ENCODE results near the gene TNC. TPM values are rescaled to one million over a fixed set of nuclear protein-coding genes. Genes with fewer than 3 reads are reported as not detected.

The TNC gene
- 1,000 to 10,000 TPM in 1 of 2 donors, 100 to 1,000 TPM in 1; 117 to 1,047 TPM for total RNA-seq
- 10 to 100 TPM in 1 of 2 donors, 1 to 10 TPM in 1; 8.5 to 88.4 TPM for polyA plus RNA-seq
- long read RNA-seq, donor 1, partial matches to known transcripts: 461 of 724 reads
- long read RNA-seq, donor 1, other reads (novel, unspliced or antisense): 263 of 724 reads
- long read RNA-seq, donor 2, full-length matches to known transcripts: 2 of 87 reads
- long read RNA-seq, donor 2, partial matches to known transcripts: 50 of 87 reads
- long read RNA-seq, donor 2, other reads (novel, unspliced or antisense): 35 of 87 reads

- H3K27ac ChIP-seq (ENCODE audit: low read depth in 1 of 2, low read length in 2 of 2): peak within 1 kb of the TSS; percentile 52 to 55
- intact Hi-C loops (cut with DNase I): loop anchor here in 1 of 2 donors (5.0 to 10.0 kb wide), 2 partner anchors 39 to 53 kb away; no protein-coding TSS in a partner anchor
- H3K4me3 ChIP-seq (ENCODE audit: low read length in 2 of 2): peak within 1 kb of the TSS; percentile 9 to 84
- 0 to 1% methylated on average over 37 of the region's 37 CpGs for WGBS, 2 donors
- no peaks in the 10 kb centered on the region for H3K4me1 ChIP-seq (ENCODE audit: control insufficient read depth in 1 of 2, insufficient read depth in 2 of 2, low read length in 2 of 2)
- ATAC-seq (ENCODE audit: low FRiP score) (peak; percentile 79), DNase-seq (peak; percentile 80 to 89)
- no peaks in the 10 kb centered on the region for H3K9me3 ChIP-seq (ENCODE audit: control insufficient read depth, low read length)
- H3K27me3 ChIP-seq (ENCODE audit: control insufficient read depth in 1 of 2, insufficient read depth in 2 of 2, low read length in 1 of 2): peaks cover 0 to 1% of the 10 kb centered on the region in 2 donors
- H3K36me3 ChIP-seq (ENCODE audit: control insufficient read depth in 1 of 2, insufficient read depth in 2 of 2, low read length in 1 of 2): no peaks in the 10 kb centered on the region
Observed at GRCh38 chr9:115117999-115118878, at the start of gene TNC. Gene TNC (minus strand): TSS chr9:115118157. CDS start chr9:115091018, 27,139 bp downstream.

- no peak for DNase-seq
- H3K4me1 ChIP-seq (ENCODE audit: control insufficient read depth in 1 of 2, insufficient read depth in 2 of 2, low read length in 2 of 2): no peaks in the 10 kb centered on the region
- no peaks in the 10 kb centered on the region for H3K9me3 ChIP-seq (ENCODE audit: control insufficient read depth, low read length)
- WGBS, 2 donors: 52 to 69% methylated on average over 3 of the region's 3 CpGs
- H3K4me3 ChIP-seq (ENCODE audit: low read length in 2 of 2): no peak overlapping the region
- H3K27ac ChIP-seq (ENCODE audit: low read depth in 1 of 2, low read length in 2 of 2): no peak overlapping the region
- intact Hi-C loops (cut with DNase I): no loop called here
- no peaks in the 10 kb centered on the region for H3K36me3 ChIP-seq (ENCODE audit: control insufficient read depth in 1 of 2, insufficient read depth in 2 of 2, low read length in 1 of 2)
- no peaks in the 10 kb centered on the region for H3K27me3 ChIP-seq (ENCODE audit: control insufficient read depth in 1 of 2, insufficient read depth in 2 of 2, low read length in 1 of 2)
- ATAC-seq (ENCODE audit: low FRiP score): no peak
Observed at GRCh38 chr9:115167175-115167574, 49.2 kb upstream of the TNC start.

- no peak for DNase-seq
- H3K27ac ChIP-seq (ENCODE audit: low read depth in 1 of 2, low read length in 2 of 2): no peak overlapping the region
Observed at GRCh38 chr9:115165233-115165632, 47.3 kb upstream of the TNC start.

GRCh38 chr9:115164511-115164974 is 46.6 kb upstream of the TNC start:
- WGBS, 2 donors: 34 to 41% methylated on average over 3 of the region's 3 CpGs
- no peak overlapping the region for H3K4me3 ChIP-seq (ENCODE audit: low read length in 2 of 2)
- intact Hi-C loops (cut with DNase I): loop anchor here in 1 of 2 donors (5.0 kb wide), 1 partner anchor 38 kb away; no protein-coding TSS in a partner anchor
- H3K27me3 ChIP-seq (ENCODE audit: control insufficient read depth in 1 of 2, insufficient read depth in 2 of 2, low read length in 1 of 2): no peaks in the 10 kb centered on the region
- no peaks in the 10 kb centered on the region for H3K36me3 ChIP-seq (ENCODE audit: control insufficient read depth in 1 of 2, insufficient read depth in 2 of 2, low read length in 1 of 2)
- H3K4me1 ChIP-seq (ENCODE audit: control insufficient read depth in 1 of 2, insufficient read depth in 2 of 2, low read length in 2 of 2): no peaks in the 10 kb centered on the region
- no peaks in the 10 kb centered on the region for H3K9me3 ChIP-seq (ENCODE audit: control insufficient read depth, low read length)
- no peak overlapping the region for H3K27ac ChIP-seq (ENCODE audit: low read depth in 1 of 2, low read length in 2 of 2)
- DNase-seq (peak in 1 of 2 donors; percentile 70), ATAC-seq (ENCODE audit: low FRiP score) (no peak)

More at GRCh38 chr9:115165233-115165632, 47.3 kb upstream of the TNC start:
- Histone ChIP-seq H3K36me3 (ENCODE audit: control insufficient read depth in 1 of 2, insufficient read depth in 2 of 2, low read length in 1 of 2) (no peaks in the 10 kb centered on the region), H3K4me3 (ENCODE audit: low read length in 2 of 2) (no peak overlapping the region), H3K4me1 (ENCODE audit: control insufficient read depth in 1 of 2, insufficient read depth in 2 of 2, low read length in 2 of 2) (no peaks in the 10 kb centered on the region), H3K27me3 (ENCODE audit: control insufficient read depth in 1 of 2, insufficient read depth in 2 of 2, low read length in 1 of 2) (no peaks in the 10 kb centered on the region), H3K9me3 (ENCODE audit: control insufficient read depth, low read length) (no peaks in the 10 kb centered on the region)
- intact Hi-C loops (cut with DNase I): no loop called here
- ATAC-seq (ENCODE audit: low FRiP score): no peak

- H3K4me3 ChIP-seq (ENCODE audit: low read length in 2 of 2): no peak overlapping the region
- ATAC-seq (ENCODE audit: low FRiP score): no peak
- 97 to 100% methylated on average over 1 of the region's 1 CpG for WGBS, 2 donors
- H3K36me3 ChIP-seq (ENCODE audit: control insufficient read depth in 1 of 2, insufficient read depth in 2 of 2, low read length in 1 of 2): no peaks in the 10 kb centered on the region
- no peak overlapping the region for H3K27ac ChIP-seq (ENCODE audit: low read depth in 1 of 2, low read length in 2 of 2)
- H3K4me1 ChIP-seq (ENCODE audit: control insufficient read depth in 1 of 2, insufficient read depth in 2 of 2, low read length in 2 of 2): peaks cover 0 to 1% of the 10 kb centered on the region in 2 donors
- intact Hi-C loops (cut with DNase I): loop anchor here in 1 of 2 donors (5.0 kb wide), 1 partner anchor 39 kb away; no protein-coding TSS in a partner anchor
- no peaks in the 10 kb centered on the region for H3K9me3 ChIP-seq (ENCODE audit: control insufficient read depth, low read length)
- no peak for DNase-seq
- no peaks in the 10 kb centered on the region for H3K27me3 ChIP-seq (ENCODE audit: control insufficient read depth in 1 of 2, insufficient read depth in 2 of 2, low read length in 1 of 2)
Observed at GRCh38 chr9:115162946-115163345, 45.0 kb upstream of the TNC start.

- DNase-seq (no peak), ATAC-seq (ENCODE audit: low FRiP score) (no peak)
- H3K4me1 ChIP-seq (ENCODE audit: control insufficient read depth in 1 of 2, insufficient read depth in 2 of 2, low read length in 2 of 2): peaks cover 4 to 6% of the 10 kb centered on the region in 2 donors
- H3K4me3 ChIP-seq (ENCODE audit: low read length in 2 of 2): no peak overlapping the region
- H3K36me3 ChIP-seq (ENCODE audit: control insufficient read depth in 1 of 2, insufficient read depth in 2 of 2, low read length in 1 of 2): no peaks in the 10 kb centered on the region
- no peaks in the 10 kb centered on the region for H3K9me3 ChIP-seq (ENCODE audit: control insufficient read depth, low read length)
- H3K27me3 ChIP-seq (ENCODE audit: control insufficient read depth in 1 of 2, insufficient read depth in 2 of 2, low read length in 1 of 2): no peaks in the 10 kb centered on the region
- WGBS, 2 donors: 26 to 39% methylated on average over 1 of the region's 1 CpG
- intact Hi-C loops (cut with DNase I): loop anchor here in 1 of 2 donors (5.0 kb wide), 1 partner anchor 41 kb away; no protein-coding TSS in a partner anchor
- H3K27ac ChIP-seq (ENCODE audit: low read depth in 1 of 2, low read length in 2 of 2): no peak overlapping the region
Observed at GRCh38 chr9:115161446-115161845, 43.5 kb upstream of the TNC start.

GRCh38 chr9:115158661-115159481 is 40.9 kb upstream of the TNC start:
- H3K9me3 ChIP-seq (ENCODE audit: control insufficient read depth, low read length): no peaks in the 10 kb centered on the region
- no peak overlapping the region for H3K4me3 ChIP-seq (ENCODE audit: low read length in 2 of 2)
- no peak for ATAC-seq (ENCODE audit: low FRiP score)
- peak overlapping the region in 1 of 2 donors; percentile 33 for H3K27ac ChIP-seq (ENCODE audit: low read depth in 1 of 2, low read length in 2 of 2)
- WGBS, 2 donors: 53 to 54% methylated on average over 8 of the region's 8 CpGs
- no peaks in the 10 kb centered on the region for H3K27me3 ChIP-seq (ENCODE audit: control insufficient read depth in 1 of 2, insufficient read depth in 2 of 2, low read length in 1 of 2)
- peaks cover 4 to 6% of the 10 kb centered on the region in 2 donors for H3K4me1 ChIP-seq (ENCODE audit: control insufficient read depth in 1 of 2, insufficient read depth in 2 of 2, low read length in 2 of 2)
- no peaks in the 10 kb centered on the region for H3K36me3 ChIP-seq (ENCODE audit: control insufficient read depth in 1 of 2, insufficient read depth in 2 of 2, low read length in 1 of 2)
- no peak for DNase-seq
- intact Hi-C loops (cut with DNase I): loop anchor here (5.0 kb wide), 2 partner anchors 42 to 122 kb away; partner anchors contain the start of gene TNC (in 1 of the 2)

GRCh38 chr9:115157245-115157674 is 39.3 kb upstream of the TNC start:
- Histone ChIP-seq H3K9me3 (ENCODE audit: control insufficient read depth, low read length) (no peaks in the 10 kb centered on the region), H3K4me3 (ENCODE audit: low read length in 2 of 2) (no peak overlapping the region), H3K4me1 (ENCODE audit: control insufficient read depth in 1 of 2, insufficient read depth in 2 of 2, low read length in 2 of 2) (peaks cover 4 to 6% of the 10 kb centered on the region in 2 donors), H3K36me3 (ENCODE audit: control insufficient read depth in 1 of 2, insufficient read depth in 2 of 2, low read length in 1 of 2) (no peaks in the 10 kb centered on the region), H3K27me3 (ENCODE audit: control insufficient read depth in 1 of 2, insufficient read depth in 2 of 2, low read length in 1 of 2) (no peaks in the 10 kb centered on the region), H3K27ac (ENCODE audit: low read depth in 1 of 2, low read length in 2 of 2) (peak overlapping the region; percentile 88 to 90)
- 2 to 6% methylated on average over 2 of the region's 2 CpGs for WGBS, 2 donors
- intact Hi-C loops (cut with DNase I): loop anchor here (5.0 kb wide), 2 partner anchors 40 to 120 kb away; partner anchors contain the start of gene TNC (in 1 of the 2)
- ATAC-seq (ENCODE audit: low FRiP score): peak; percentile 64
- DNase-seq: peak in 1 of 2 donors; percentile 54
